Upper lobe of left lung (tissue), 4 donors: ENCODE results near the gene PARG.

ENCODE experiments used
- CTCF ChIP-seq, 6 experiments: fragments of 450-650 bp in 4 of 6; fragments of 200-600 bp in 2 of 6; sonication (generic) in 2 of 6; IDR thresholded peaks; one replicate each; pipeline ENCODE4 v1.5.1; 2016 to 2019; ENCODE audit warnings: antibody characterized with exemption in 6 of 6
- EP300 ChIP-seq, 4 donors: sonication (generic); formaldehyde crosslinking; IDR thresholded peaks; one replicate each; pipeline ENCODE4 v1.5.1; 2017; ENCODE audit warnings: antibody characterized with exemption in 4 of 4, control low read depth in 2 of 4

GRCh38 chr10:49817845-49818244 lies 124.0 kb downstream of the PARG start:
- TF ChIP-seq CTCF (IDR thresholded peaks at IDR 0.05), result no peak
- no peak for TF ChIP-seq EP300 (IDR thresholded peaks at IDR 0.05)
